ENCODE results near the gene CCDC89. TPM values are rescaled to one million over a fixed set of nuclear protein-coding genes. Genes with fewer than 3 reads are reported as not detected.

Gene CCDC89
- total and polyA plus RNA-seq, 2 donors (not counting 3 experiments of a cell fraction or from before 2014, with no cell fraction given), result not detected

DNA sequence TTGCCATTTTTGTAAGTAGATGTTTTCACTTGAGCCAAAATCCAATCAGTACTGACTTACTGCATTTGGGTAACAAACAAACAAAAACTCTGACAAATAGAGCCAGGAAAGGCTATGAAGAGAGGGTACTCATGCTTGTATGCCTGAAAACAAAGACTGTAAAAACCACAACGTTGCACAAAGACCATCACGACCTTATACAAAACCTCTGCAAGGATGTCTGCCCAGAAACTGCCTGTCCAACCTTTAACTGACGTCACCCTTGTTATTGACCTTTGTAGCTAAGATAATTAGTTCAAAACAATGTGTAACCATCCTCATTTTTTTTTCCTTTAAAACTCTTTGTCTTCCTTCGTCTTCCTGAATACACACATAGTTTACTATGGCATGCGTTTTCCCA is 20.3 kb downstream of the CCDC89 start:
- CTCF ChIA-PET, result no interaction called here
- Histone ChIP-seq H3K4me2 (ENCODE audit: insufficient read depth, low read length) (peak overlapping the region; percentile 98), H4K20me1 (replicated peaks; ENCODE audit: control insufficient read depth, extremely low read depth, insufficient read depth, low read length) (peaks cover 13% of the 10 kb centered on the region), H3K4me3 (replicated peaks in 1 of 3; ENCODE audit: insufficient read depth in 1 of 3, low read depth in 1 of 3, low read length in 3 of 3) (no peak overlapping the region), H3K9me3 (replicated peaks; ENCODE audit: control insufficient read depth, insufficient read depth, low read length) (no peaks in the 10 kb centered on the region), H3K9me1 (replicated peaks; ENCODE audit: control insufficient read depth, extremely low read depth, insufficient read depth, low read length) (no peaks in the 10 kb centered on the region), H3K4me1 (ENCODE audit: control insufficient read depth, extremely low read depth, insufficient read depth, low read length) (peaks cover 19% of the 10 kb centered on the region), H3K79me2 (ENCODE audit: control insufficient read depth, insufficient read depth, low read length) (peaks cover 39% of the 10 kb centered on the region), H3K27ac (ENCODE audit: insufficient read depth, low read depth, low read length) (no peak overlapping the region), H3K27me3 (ENCODE audit: control insufficient read depth in 2 of 2, insufficient read depth in 2 of 2, low read length in 2 of 2) (no peaks in the 10 kb centered on the region), H3K9ac (replicated peaks; ENCODE audit: extremely low read depth, insufficient read depth, low read length) (no peak overlapping the region), H2AFZ (ENCODE audit: low read depth, low read length) (peak overlapping the region; percentile 72), H3K36me3 (ENCODE audit: control insufficient read depth in 2 of 2, extremely low read depth in 1 of 2, insufficient read depth in 2 of 2, low read length in 2 of 2) (peaks cover 0 to 3% of the 10 kb centered on the region in 2 experiments)
- TF ChIP-seq FOS (IDR thresholded peaks at IDR 0.05; ENCODE audit: borderline replicate concordance, insufficient read depth, low read length), result no peak
- TF ChIP-seq JUN (IDR thresholded peaks at IDR 0.05; ENCODE audit: borderline replicate concordance, insufficient read depth, insufficient read length, low read depth), result no peak
- no peak for TF ChIP-seq POLR2A (IDR thresholded peaks at IDR 0.05; ENCODE audit: low read depth, low read length)
- no peak for TF ChIP-seq EZH2 (IDR thresholded peaks at IDR 0.05; ENCODE audit: borderline replicate concordance, low read depth, low read length, severe bottlenecking)
- TF ChIP-seq GATA2 (IDR thresholded peaks at IDR 0.05; ENCODE audit: insufficient read depth, insufficient read length, low read depth, low read length), result no peak
- TF ChIP-seq, protein P1, sequence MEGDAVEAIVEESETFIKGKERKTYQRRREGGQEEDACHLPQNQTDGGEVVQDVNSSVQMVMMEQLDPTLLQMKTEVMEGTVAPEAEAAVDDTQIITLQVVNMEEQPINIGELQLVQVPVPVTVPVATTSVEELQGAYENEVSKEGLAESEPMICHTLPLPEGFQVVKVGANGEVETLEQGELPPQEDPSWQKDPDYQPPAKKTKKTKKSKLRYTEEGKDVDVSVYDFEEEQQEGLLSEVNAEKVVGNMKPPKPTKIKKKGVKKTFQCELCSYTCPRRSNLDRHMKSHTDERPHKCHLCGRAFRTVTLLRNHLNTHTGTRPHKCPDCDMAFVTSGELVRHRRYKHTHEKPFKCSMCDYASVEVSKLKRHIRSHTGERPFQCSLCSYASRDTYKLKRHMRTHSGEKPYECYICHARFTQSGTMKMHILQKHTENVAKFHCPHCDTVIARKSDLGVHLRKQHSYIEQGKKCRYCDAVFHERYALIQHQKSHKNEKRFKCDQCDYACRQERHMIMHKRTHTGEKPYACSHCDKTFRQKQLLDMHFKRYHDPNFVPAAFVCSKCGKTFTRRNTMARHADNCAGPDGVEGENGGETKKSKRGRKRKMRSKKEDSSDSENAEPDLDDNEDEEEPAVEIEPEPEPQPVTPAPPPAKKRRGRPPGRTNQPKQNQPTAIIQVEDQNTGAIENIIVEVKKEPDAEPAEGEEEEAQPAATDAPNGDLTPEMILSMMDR (IDR thresholded peaks at IDR 0.05; ENCODE audit: extremely low read depth in 1 of 2, insufficient read depth in 1 of 2, low read depth in 1 of 2, low read length in 2 of 2), result no peak
- TF ChIP-seq, protein P2, sequence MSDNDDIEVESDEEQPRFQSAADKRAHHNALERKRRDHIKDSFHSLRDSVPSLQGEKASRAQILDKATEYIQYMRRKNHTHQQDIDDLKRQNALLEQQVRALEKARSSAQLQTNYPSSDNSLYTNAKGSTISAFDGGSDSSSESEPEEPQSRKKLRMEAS (IDR thresholded peaks at IDR 0.05; ENCODE audit: insufficient read depth, insufficient read length), result no peak
- TF ChIP-seq MYC (IDR thresholded peaks at IDR 0.05; ENCODE audit: low read depth, low read length), result no peak
- no peak for TF ChIP-seq POLR2AphosphoS5 (IDR thresholded peaks at IDR 0.05; ENCODE audit: insufficient read depth, low read depth, low read length)
- BruUV-seq (replicated peaks), result no TSS peak
- no peak for DNase-seq (ENCODE audit: low read depth, low spot score)
- intact Hi-C loops (cut with micrococcal nuclease) (loop anchor here (1.0 to 10.0 kb wide), 4 partner anchors 17 to 629 kb away; partner anchors contain the start of gene PICALM), dilution Hi-C loops (cut with MboI; ENCODE audit: extremely low pct_ligation_motif_present, low sequenced_read_pairs) (no loop called here)
- FAIRE-seq, result no peak
- POLR2A ChIA-PET, result no interaction called here

Measured in endothelial cell of umbilical vein (primary cell).